ENCODE results near the gene MPIG6B. TPM values are rescaled to one million over a fixed set of nuclear protein-coding genes. Genes with fewer than 3 reads are reported as not detected.
A peak's percentile ranks its signal among the peaks of the same experiment; 100 is the strongest.

The MPIG6B gene
- total RNA-seq, 1 experiment from 2014 or later, result not detected

- no peak for DNase-seq (ENCODE audit: low read depth)
Observed at GRCh38 chr6:31720196-31720770, 2.9 kb upstream of the MPIG6B start.

DNA sequence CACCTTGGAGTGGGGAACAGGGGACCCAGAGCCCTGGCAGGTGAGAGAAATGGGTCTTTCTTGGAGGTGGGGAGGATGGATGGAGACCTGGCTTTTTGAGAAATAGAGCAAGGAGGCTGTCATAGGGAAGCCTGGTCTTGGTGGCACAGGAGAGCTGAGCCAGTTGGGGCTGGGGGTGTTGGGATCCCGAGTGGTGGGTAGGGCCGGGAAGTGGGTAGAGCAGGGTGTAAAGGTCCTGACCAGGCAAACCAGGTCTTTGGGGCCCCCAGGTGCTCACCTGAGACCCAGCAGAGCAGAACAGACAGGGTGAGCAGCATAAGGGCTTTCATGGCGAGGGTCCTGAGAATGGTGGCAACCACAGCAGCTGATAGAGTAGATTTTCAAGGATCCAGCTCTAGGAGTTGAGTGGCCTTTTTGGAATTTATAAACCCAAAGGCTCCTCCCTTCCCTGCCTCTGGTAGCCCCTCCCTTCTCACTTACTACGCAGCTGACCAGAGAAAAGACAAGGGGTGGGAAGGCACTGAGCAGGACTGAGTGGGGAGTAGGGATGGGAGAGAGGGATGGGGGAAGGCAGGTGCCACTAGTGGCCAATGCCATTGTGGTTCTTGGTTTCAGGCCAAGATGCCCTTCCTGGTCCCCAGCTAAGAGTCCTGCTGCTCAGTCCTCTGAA, 1.7 kb upstream of the MPIG6B start, which contains the start of gene LY6G6C:
TSS of gene LY6G6C (minus strand) at position 396 of the 670 bp plus-strand sequence. CDS start at position 329, 67 bp downstream.
- no peak for DNase-seq (ENCODE audit: low read depth)

- no peak for DNase-seq (ENCODE audit: low read depth)
Observed at GRCh38 chr6:31722173-31722572, 1.0 kb upstream of the MPIG6B start.

DNA sequence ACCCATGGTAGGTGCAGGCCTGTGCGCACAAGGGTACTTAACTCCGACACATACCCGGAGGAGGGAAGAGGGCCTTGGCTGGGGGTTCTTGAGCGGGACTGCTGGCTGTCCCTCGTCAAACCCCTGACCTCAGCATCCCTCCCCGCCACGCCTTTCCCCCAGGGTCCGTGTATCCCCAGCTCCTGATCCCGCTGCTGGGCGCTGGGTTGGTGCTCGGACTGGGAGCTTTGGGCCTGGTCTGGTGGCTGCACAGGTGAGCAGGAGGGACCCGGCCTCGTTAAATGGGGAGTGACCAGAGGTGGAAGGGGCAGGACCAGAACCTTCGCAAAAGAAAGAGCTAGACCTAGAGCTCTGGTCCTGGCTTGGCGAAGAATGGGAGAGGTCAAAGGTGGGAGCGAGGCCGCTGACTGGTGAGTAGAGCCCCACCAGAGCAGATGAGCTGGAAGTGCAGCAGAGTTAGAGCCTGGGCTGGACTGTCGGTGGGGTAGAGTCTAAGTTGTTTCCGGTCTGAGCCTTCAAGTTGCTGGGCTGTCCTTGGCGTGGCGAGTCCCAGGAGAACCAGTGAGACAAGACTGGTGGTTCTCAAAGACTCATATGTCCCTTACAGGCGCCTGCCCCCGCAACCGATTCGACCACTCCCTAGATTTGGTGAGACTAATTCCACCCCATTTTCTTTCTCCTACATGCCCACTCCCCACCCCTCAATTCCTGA, 963 bp downstream of the MPIG6B start:
- no peak for DNase-seq (ENCODE audit: low read depth)

GRCh38 chr6:31725502-31726350, 2.6 kb downstream of the MPIG6B start:
- no peak for DNase-seq (ENCODE audit: low read depth)

DNA sequence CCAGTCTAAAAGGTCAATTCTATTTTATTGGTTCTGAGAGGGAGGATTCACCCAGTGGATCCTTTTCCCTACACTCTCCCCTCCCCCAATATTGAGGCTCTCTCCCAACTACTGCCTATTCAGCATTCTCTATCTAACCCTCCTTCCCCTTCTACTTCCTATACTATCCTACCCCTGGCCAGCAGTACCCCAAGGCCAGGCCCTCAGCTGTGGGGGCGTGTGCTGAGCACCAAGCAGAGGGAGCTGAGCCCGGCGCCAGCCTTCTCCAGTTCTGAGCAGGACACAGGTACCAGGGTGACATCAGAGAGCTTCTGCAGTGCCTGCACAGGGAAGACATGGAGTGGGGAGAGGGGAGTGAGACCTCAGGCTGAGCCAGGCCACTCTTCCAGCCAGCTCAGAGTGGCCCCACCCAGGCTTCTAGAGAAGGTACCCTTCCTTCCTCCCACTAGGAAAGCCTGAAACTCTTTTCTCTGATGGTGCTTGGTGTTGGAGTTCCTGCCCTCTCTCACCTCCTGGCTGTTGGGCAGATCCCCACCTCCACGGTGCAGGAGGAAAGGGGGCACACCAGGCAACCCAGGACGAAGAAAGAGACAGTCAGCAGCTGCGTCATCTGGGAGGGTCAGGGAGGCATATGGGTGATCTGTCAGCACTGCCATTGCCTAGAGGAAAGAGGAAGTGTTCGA, 4.0 kb downstream of the MPIG6B start:
- no peak for DNase-seq (ENCODE audit: low read depth)

DNA sequence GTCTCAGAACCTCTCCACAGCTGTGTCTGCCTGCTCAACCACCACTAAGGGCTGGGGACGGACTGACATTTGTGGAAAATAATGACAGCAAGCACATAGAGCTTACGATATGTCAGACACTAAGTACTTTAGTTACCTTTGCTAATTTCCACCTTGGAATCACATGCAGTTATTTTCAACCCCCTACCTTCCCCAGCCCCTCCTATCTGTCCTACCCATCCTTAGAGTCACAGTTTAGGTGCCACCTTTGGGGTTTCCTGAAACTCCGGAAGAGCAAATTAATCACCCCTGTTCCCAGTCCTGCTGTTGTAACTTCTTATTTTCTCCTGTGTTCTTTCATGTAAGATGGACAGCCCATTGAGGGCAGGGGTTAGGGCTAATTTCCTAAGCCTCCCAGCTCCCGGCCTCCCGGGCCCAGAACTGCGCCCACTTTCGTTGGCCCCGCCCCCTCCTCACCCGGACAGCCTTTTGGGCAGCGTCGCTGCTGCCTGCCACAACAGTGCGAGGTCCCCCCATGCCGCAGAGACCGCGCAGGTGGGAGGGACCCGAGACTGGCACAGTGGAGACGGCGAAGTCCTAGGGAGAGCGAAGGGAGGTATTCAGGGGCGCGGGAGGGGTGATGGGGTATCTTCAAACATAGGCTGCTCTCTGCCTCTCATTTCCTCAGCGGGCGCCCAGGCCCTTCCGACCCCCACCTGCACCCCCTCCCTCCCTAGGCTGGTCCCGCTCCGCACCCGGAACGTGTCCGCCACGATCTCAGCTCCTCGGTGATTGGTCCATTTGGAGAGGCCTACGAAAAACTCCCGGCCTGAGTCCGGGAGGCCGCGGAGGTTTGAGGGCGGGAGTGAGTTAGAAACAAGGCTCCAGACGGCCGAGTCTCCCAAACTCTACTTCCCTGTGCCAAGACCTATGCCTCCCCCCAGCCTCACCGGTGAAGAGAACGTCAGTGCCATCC, 4.8 kb downstream of the MPIG6B start:
- DNase-seq (ENCODE audit: low read depth), result no peak

DNA sequence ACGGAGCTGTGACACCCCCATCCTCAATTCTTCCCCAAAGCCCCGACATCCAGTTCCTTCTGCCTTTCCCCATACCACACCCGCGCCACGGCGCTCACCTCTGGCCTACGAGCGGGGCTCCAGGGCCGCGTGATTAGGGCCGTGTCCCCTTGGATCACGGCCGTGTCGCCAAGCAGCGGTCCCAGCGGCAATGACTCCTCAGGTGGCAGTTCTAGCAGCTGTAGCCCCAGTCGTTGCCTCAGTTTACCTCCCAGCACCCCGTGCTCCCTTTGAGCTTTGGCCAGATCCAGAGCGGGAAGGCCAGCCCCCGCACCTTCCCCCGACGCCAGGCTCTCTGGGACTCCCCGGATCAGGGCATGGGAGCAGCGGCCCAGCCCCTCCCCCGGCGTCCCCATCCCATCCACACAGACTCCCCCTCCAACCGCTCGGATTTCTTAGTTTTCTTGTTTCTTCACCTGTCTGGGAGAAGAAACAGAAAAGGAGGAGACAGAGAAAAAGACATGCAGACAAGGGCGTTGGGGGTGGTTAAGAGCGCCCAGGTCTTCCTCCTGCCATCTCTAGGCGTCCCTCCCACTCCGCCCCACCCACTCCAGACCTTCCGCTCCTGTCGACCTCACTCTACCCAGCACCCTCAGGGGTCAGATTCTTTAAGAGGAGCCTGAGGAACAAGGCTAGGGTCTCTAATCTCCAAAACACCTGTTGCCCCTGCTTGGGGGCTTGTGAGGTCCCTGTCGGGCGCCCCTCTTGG, 5.8 kb downstream of the MPIG6B start, which contains the start of gene DDAH2:
TSS of gene DDAH2 (minus strand) at position 533 of the 748 bp plus-strand sequence. CDS start at position 395, 138 bp downstream.
- DNase-seq (ENCODE audit: low read depth), result no peak

DNA sequence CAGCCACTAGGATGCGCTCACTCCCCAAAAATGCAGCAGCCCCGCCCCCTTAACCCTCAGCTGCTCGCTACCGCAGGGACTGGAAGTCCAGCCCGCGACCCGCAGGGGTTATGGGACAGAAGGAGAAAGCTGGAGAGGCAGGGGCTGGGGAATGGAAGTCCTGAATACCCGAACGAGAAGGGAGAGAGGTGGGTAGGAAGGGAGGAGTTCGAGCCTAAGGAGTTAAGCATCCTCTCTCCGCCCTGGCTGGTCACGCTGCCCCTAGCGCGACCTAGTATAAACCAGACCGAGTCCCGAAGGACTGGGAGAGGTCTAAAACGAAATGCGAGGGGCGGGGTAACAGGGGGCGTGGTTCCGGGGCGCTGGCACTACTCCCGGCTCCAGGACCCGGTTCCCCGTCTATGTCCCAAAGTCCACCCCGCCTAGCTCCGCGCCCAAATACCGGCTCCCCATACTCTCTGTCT, 6.4 kb downstream of the MPIG6B start:
- DNase-seq (ENCODE audit: low read depth), result peak; percentile 87

DNA sequence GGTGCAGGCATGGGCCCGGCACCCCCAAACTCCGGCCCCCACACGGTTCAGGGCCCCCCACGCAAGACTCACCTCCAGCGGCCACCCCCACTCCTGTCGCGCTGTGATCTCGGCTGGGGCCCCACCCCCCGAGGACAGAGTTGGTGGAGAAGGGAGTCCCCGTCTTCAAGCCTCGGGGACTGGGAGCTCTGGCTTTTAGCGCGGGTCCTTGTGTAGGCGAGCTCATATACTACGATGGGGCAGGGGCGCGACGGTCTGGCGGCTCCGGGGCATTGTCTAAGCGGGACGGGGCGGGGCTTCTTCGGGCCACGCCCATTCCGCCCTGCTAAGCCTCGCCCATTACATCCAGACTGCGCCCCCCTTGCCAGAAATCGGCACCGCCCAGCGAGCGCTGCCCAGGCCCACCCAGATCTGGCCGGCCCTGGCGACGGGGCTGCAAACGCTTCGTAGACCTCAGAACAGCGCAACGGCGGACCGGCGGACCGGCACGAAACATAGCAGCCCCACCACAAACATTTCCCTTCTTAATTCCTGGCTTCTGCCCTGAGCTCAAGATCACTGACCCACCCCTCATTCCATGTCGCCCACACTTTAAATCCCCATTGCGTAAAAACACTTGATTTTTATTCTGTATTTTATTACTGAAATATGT, 6.9 kb downstream of the MPIG6B start:
- peak; percentile 88 for DNase-seq (ENCODE audit: low read depth)

GRCh38 chr6:31730631-31731086, 7.5 kb downstream of the MPIG6B start:
- DNase-seq (ENCODE audit: low read depth), result no peak

DNA sequence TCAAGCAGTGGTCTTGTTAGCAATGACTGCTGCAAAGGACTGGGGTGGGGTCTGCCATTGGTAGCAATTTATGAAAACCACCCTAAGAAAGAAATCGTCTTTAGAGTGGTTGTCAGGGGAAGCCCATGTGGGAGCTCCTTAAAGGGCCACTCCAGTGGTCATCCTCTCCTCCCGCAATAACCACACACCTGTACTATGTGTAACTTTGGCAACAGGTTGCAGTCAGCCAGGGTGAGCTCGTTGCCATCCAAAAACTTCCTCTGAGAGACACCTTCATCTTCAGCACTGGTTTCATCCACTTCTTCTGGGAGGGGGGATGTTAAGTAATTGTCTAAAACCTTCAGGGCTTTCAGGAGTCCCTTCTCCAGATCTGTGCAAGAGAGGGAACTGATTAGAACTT, 8.9 kb downstream of the MPIG6B start:
- DNase-seq (ENCODE audit: low read depth), result no peak

- DNase-seq (ENCODE audit: low read depth), result no peak
Observed at GRCh38 chr6:31733734-31734133, 10.6 kb downstream of the MPIG6B start.

DNA sequence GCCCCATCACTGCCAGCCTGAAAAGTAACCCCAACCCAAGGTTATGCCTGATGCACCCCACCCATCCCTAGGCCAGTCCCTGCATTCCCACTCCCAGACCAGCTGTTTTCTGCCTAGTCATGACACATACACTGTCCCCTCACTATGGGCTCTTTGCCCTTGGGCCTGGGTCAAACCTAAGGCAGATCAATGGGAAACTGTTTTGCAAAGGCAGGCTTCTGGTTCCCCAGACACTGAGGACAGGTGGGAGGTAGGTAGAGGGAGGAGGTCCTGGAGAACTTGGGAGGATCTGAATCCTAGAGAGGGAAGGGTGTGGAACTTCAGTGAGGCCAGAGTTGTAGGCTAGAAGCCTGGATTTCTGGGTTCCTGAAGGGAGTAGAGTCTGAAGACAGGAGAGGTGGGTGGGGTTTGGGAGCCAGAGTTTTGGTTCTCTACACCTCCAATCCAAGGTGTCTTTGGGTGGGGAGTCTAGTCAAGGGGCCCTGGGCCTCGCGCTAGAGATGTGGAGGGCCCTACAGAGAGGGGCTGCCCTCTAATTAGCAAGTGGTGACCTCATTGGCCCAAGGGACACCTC, 11.2 kb downstream of the MPIG6B start:
- no peak for DNase-seq (ENCODE audit: low read depth)

- peak; percentile 80 for DNase-seq (ENCODE audit: low read depth)
Observed at GRCh38 chr6:31734821-31735406, 11.7 kb downstream of the MPIG6B start.

GRCh38 chr6:31736021-31736767, 13.0 kb downstream of the MPIG6B start, which contains the start of gene CLIC1:
Gene CLIC1 (minus strand): TSS chr6:31736530. CDS start chr6:31736300, 230 bp downstream.
- DNase-seq (ENCODE audit: low read depth), result peak; percentile 88

DNA sequence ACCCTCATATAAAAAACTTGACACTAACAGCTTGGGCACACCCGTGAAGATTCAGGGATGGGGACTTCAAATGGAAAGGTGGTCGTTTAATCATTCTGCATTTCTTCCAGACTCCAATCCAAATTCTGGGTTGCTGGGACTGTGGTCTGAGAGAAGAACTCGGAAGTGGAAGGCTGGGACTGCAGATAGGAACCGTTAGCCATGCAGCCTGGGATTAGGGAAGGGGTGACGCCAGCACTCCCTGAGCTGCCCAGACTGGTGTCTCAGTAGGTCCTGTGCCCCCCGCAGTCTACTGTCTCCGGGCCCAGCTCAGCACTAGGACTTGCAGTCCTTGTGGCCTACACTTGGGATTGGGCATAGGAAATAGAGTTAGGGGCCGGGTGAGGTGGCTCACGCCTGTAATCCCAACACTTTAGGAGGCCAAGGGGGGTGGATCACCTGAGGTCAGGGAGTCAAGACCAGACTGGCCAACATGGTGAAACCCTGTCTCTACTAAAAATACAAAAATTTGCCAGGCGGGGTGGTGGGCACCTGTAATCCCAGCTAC, 13.7 kb downstream of the MPIG6B start:
- DNase-seq (ENCODE audit: low read depth), result no peak
